ENCODE measurements around the gene PSPH.

DNA sequence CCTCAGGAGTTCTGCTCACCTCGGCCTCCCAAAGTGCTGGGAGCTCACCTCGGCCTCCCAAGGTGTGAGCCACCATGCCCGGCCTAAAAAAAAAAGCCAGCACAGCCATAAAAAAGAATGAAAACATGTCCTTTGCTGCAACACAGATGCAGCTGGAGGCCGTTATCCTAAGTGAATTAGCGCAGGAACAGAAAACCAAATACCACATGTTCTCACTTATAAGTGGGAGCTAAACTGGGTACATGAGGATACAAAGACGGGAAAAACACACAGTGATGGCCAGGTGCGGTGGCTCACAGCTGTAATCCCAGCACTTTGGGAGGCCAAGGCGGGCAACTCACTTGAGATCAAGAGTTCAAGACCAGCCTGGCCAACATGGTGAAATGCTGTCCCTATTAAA, 20.9 kb downstream of the PSPH start:
- TF ChIP-seq, protein P1, sequence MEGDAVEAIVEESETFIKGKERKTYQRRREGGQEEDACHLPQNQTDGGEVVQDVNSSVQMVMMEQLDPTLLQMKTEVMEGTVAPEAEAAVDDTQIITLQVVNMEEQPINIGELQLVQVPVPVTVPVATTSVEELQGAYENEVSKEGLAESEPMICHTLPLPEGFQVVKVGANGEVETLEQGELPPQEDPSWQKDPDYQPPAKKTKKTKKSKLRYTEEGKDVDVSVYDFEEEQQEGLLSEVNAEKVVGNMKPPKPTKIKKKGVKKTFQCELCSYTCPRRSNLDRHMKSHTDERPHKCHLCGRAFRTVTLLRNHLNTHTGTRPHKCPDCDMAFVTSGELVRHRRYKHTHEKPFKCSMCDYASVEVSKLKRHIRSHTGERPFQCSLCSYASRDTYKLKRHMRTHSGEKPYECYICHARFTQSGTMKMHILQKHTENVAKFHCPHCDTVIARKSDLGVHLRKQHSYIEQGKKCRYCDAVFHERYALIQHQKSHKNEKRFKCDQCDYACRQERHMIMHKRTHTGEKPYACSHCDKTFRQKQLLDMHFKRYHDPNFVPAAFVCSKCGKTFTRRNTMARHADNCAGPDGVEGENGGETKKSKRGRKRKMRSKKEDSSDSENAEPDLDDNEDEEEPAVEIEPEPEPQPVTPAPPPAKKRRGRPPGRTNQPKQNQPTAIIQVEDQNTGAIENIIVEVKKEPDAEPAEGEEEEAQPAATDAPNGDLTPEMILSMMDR (IDR thresholded peaks at IDR 0.05 in 2 of 3, conservative IDR thresholded peaks at IDR 0.05 in 1 of 3; ENCODE audit: borderline replicate concordance in 1 of 3, insufficient read depth in 1 of 3, low read depth in 2 of 3, low read length in 2 of 3) = no peak
- TF ChIP-seq, protein P2, sequence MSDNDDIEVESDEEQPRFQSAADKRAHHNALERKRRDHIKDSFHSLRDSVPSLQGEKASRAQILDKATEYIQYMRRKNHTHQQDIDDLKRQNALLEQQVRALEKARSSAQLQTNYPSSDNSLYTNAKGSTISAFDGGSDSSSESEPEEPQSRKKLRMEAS (IDR thresholded peaks at IDR 0.05) = no peak
- TF ChIP-seq YY1 (IDR thresholded peaks at IDR 0.05; ENCODE audit: extremely low read depth, insufficient replicate concordance, low read depth, low read length) (no peak), POLR2AphosphoS5 (IDR thresholded peaks at IDR 0.05; ENCODE audit: low read depth, low read length) (no peak), POLR2A (IDR thresholded peaks at IDR 0.05; ENCODE audit: borderline replicate concordance, extremely low read depth, insufficient read depth, insufficient read length) (no peak)
